Stimulated activated CD4-positive, alpha-beta T cell treated with anti-CD3 and anti-CD28 coated beads, Interleukin-12 subunit alpha, Interleukin-12 subunit beta, amount 100 ng/mL, for 24 hours (primary cell): ENCODE results near the gene CFAP92.
"Not testable (repeated sequence)": the region's sequence is repeated elsewhere in the genome, so short reads cannot be mapped to it uniquely, and the experiment has no call there.

Experiments
- DNase-seq, 2 experiments: peaks; one replicate each; pipeline ENCODE4 v3.0.0-alpha.2; 2020; ENCODE audit warnings: low read depth in 2 of 2

CFAP92 gene

GRCh38 chr3:128889139-128889894 is 104.6 kb downstream of the CFAP92 start:
- no peak for DNase-seq

- DNase-seq: no peak
Observed at GRCh38 chr3:128884992-128885391, 108.9 kb downstream of the CFAP92 start.

- DNase-seq: no peak
Observed at GRCh38 chr3:128882719-128883118, 111.2 kb downstream of the CFAP92 start.

- DNase-seq: no peak
Observed at GRCh38 chr3:128881576-128881975, 112.3 kb downstream of the CFAP92 start.

GRCh38 chr3:128880455-128880854 is 113.4 kb downstream of the CFAP92 start:
- DNase-seq: not testable (repeated sequence)

- DNase-seq: no peak
Observed at GRCh38 chr3:128879991-128880390, 113.9 kb downstream of the CFAP92 start.

GRCh38 chr3:128879125-128879969 is 114.5 kb downstream of the CFAP92 start, which contains the start of gene ACAD9:
Gene ACAD9 (plus strand): TSS chr3:128879620. CDS start chr3:128879692, 72 bp downstream.
- peak; percentile 93 to 97 for DNase-seq

GRCh38 chr3:128878556-128879124 is 115.2 kb downstream of the CFAP92 start:
- no peak for DNase-seq

- DNase-seq: no peak
Observed at GRCh38 chr3:128878011-128878457, 115.8 kb downstream of the CFAP92 start.

- peak; percentile 35 to 49 for DNase-seq
Observed at GRCh38 chr3:128875556-128876120, 118.2 kb downstream of the CFAP92 start.

GRCh38 chr3:128874481-128875180 is 119.2 kb downstream of the CFAP92 start:
- DNase-seq: no peak

GRCh38 chr3:128873244-128874022 is 120.4 kb downstream of the CFAP92 start:
- DNase-seq: no peak

GRCh38 chr3:128872744-128873143 is 121.1 kb downstream of the CFAP92 start:
- no peak for DNase-seq

- DNase-seq: no peak
Observed at GRCh38 chr3:128872282-128872681, 121.6 kb downstream of the CFAP92 start.

- DNase-seq: no peak
Observed at GRCh38 chr3:128870347-128870746, 123.5 kb downstream of the CFAP92 start.

- DNase-seq: no peak
Observed at GRCh38 chr3:128867200-128868125, 126.4 kb downstream of the CFAP92 start.

- DNase-seq: not testable (repeated sequence)
Observed at GRCh38 chr3:128864849-128865804, 128.7 kb downstream of the CFAP92 start.

GRCh38 chr3:128864351-128864811 is 129.5 kb downstream of the CFAP92 start:
- no peak for DNase-seq
